Activated CD4-positive, alpha-beta T cell treated with anti-CD3 and anti-CD28 coated beads, Interleukin-2, amount 50 U/mL, for 48 hours (primary cell): ENCODE data around the gene PLK2.

ENCODE experiments used
- DNase-seq, 2 experiments: peaks; one replicate each; pipeline ENCODE4 v3.0.0-alpha.2; 2020

PLK2 gene

DNA sequence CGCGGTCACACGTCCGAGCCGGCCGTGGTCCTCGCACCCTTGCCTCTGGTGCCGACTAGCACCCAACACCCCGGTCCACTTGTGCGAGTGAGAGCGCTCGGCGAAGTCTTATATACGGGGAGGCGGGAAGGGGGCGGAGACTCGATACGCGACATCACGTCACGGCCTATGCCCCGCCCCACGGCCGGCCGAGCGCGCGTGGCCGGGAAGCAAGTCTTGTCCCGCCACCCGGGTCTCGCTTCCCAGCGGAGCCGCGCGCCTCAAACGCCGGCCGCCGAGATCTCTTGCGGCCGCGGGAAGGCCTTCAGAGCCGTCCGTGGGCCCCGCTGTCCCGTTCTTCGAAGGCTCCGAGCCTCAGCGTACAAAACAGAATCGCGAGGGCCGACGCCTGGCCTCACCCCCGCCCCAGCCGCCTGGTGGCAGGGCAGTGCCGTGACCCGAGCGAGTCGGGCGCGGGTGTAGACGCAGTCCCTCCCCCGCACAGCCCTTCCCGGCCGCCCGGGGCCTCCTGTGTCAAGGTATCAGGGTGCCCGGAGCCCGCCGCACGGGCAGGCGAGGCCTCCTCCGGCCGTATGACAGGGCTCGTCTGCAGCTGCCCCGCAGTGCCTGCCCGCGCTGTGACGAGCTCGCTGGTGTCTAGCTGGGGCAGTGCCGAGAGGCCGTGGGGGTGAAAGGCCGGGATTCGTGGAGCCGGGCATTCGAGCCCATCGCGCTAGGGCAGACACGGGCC lies at the start of gene PLK2:
PLK2 (minus strand) TSS at position 85 of the 730 bp plus-strand sequence. CDS start 127 bp downstream, outside the sequence.
- DNase-seq, result peak; percentile 83 to 87

- DNase-seq, result no peak
Measured at GRCh38 chr5:58507715-58508114, 47.8 kb upstream of the PLK2 start.

DNA sequence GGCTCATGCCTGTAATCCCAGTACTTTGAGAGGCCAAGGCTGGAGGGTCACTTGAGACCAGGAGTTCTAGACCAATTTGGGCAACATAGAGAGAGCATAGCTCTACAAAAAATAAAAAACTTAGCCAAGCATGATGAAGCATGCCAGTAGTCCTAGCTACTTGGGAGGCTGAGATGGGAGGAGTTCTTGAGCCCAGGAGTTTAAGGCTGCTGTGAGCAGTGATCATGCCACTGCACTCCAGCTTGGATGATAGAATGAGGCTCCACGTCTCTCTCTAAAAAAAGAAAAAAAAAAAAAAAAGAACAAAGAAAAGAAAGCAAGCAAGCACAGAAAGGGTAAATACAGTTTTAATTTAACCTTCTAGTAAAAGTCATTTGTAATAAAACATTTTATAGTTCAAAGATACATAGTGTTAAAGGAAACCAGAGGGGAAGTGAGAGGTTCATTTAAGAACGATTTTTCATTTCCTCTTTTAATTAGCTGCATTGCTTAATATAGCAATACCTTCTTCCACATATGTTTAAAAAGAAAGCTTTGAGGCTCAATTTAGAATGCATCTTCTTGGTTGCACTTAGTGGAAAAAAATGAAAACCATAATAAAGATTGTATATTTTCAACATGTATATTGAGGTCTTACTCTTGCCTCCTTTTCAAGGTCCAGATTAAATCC lies 46.2 kb upstream of the PLK2 start:
- no peak for DNase-seq

- DNase-seq, result no peak
Measured at GRCh38 chr5:58505502-58505901, 45.6 kb upstream of the PLK2 start.

GRCh38 chr5:58504766-58505165 lies 44.9 kb upstream of the PLK2 start:
- no peak for DNase-seq

DNA sequence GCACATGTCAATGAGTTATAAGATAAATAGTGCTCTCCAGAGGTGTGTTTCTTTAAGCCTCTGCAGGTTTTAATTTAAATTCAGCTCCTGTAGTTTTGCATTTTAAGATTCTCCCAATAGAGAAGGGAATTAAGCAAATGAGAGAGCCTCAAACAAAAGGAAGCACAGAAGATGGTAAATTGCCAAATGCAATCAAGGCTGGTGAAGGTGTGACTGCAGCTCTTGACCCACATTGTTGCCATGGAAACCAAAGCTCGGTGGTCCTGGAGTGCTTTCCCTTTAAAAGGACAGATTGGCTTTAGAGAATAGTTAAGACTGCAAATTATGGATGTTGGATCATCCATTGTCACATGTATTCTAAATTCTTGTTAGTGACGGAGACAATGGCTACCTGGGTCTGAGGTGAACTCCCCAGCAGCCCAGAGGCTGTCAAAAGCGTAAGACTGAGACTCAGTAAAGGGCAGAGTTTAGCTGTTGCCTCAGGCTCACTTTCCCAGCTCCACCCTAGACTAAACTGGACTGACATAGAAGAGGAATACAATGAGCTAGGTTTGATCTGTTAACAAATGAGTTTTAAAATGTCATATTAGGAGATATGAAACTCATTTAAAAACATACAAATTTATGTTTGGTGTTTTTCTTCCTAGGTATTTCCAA lies 43.6 kb upstream of the PLK2 start:
- DNase-seq, result no peak

GRCh38 chr5:58501778-58502417 lies 42.0 kb upstream of the PLK2 start:
- no peak for DNase-seq

DNA sequence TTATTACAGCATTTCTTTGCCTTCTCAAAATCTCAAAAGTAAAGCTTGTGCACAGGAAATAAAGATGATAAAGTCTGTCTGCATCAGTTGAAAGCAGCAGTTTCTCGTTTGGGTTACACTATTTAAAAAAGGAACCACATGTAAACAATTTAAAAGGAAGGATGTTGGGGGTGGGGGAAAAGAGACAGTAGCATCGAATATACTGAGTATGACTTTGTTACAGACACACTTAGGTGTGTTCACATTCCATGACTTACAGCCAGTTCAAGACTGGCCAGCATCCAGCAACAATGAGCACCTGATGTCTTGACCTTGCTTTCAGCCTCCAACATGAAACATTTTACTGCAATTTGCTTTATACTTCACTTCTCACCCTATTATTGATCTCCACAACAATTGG lies 40.1 kb upstream of the PLK2 start:
- DNase-seq, result no peak

GRCh38 chr5:58499231-58499630 lies 39.3 kb upstream of the PLK2 start:
- no peak for DNase-seq

GRCh38 chr5:58498340-58498942 lies 38.6 kb upstream of the PLK2 start:
- DNase-seq, result no peak

DNA sequence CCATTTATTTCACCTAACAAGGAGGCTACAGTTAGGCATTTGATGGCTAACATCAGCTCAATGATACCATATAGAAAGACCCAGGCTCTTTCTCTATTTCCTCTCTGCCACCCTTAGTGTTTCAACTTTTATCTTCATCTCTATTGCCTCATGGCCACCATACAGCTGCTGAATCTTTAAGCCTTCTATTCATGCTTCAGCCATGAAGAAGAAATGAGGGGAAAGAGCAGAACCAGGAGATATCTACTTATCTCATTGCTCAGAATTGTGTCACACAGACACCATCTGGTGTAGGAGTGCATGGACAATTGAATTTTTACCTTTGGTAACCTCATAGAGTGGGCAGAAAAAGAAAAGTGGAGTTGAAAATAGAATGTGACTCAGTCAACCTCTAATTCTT lies 38.0 kb upstream of the PLK2 start:
- DNase-seq, result no peak

DNA sequence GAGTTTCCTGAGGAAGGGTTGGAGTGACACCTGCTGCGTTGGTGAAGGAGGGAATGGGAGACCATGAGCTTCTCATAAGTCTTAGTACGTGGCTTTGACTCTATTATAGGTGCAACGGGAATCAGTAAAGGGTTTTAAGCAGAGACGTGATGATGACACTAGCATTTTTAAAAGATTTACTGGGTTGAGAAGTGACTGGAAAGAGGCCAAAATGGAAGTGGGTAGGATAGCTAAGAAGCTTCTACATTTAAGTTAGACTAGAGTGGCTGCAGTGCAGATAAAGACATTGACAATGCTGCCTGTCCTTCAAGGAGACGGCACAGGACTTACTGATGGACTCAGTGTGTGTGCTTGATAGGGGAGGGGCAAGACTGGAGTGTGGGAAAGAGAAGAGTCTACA lies 37.5 kb upstream of the PLK2 start:
- no peak for DNase-seq

- DNase-seq, result no peak
Measured at GRCh38 chr5:58496488-58496887, 36.6 kb upstream of the PLK2 start.

GRCh38 chr5:58493141-58493540 lies 33.3 kb upstream of the PLK2 start:
- DNase-seq, result no peak

DNA sequence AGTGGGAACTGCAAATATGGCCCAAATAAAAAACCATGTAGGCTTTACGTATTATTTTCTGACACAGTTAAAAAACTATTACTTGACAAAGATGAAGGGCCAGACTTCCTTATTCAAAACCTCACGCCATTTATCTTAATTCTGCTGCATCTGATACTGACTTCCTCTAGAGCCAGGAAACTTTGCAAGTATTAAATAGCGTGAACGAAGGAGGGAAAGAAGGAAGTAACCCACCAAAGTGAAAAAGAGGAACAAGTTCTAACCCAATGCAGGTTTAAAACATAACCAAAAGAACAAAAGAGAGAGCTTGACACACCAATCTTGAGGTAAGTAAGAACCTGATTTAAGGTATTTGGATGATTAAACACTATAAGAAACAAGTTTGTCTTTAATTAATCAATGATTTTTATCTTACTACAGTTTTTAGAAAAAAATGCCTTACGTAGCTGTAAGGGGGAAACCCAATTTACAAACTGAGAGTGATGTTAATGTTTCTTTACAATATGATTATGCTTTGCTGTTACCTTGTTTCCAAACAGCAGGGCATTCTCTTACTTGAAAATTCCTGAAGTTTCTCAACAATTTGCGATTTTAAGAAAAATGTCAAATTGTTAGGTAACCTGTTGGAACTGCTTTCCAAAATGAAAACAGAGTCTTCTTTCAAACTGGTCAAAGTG lies 31.5 kb upstream of the PLK2 start, which contains the start of gene GAPT:
GAPT (plus strand) TSS at position 220 of the 677 bp plus-strand sequence. CDS start 3,102 bp downstream, outside the sequence.
- DNase-seq, result no peak

GRCh38 chr5:58490402-58491050 lies 30.6 kb upstream of the PLK2 start:
- DNase-seq, result no peak

DNA sequence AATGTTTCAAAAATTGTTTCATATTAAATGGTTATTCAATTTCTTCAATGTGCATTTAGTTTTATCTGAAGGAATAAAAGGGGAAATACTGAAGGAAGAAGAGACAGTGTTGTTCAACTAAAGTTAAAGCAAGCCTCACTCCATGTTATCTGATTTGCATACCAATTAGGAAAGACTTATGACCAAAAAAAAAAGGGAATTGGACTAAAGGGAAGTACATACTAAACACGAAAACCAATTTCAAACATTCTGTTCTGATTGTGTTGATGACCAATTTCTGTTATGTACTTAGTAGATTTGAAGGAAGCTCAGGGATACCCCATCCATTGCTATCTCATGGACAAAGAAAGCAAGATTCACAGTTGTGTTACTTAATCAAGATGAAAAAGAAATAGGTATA lies 26.4 kb upstream of the PLK2 start:
- no peak for DNase-seq

DNA sequence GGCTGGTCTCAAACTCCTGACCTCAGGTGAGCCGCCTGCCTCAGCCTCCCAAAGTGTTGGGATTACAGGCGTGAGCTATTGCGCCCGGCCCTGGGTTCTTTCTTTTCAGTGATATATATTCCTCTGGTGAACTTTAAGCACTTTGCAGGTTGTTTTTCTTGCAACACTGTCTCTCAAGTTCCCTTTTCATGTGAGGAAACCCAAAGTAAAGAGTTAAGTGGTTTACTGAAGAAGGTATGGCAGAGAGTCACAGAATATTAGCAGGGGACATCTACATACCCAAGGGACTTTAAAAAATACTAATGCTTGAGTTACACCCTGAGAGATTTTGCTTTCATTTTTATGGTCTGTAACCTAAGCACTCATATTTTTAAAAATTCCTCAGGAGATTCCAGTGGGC lies 24.6 kb upstream of the PLK2 start:
- no peak for DNase-seq

DNA sequence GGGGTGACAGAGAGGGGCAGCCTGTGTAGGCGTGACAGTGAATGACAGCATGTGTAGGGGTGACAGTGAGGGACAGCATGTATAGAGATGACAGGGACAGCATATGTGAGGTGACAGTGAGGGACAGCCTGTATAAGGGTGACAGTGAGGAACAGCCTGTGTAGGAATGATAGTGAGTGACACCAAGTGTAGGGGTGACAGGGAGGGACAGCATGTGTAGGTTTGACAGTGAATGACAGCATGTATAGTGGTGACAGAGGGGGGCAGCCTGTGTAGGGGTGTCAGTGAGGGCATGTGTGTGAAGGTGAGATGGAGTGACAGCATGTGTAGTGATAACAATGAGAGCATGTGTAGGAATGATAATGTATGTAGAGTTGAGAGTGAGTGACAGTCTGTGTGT lies 22.6 kb upstream of the PLK2 start:
- DNase-seq, result no peak

DNA sequence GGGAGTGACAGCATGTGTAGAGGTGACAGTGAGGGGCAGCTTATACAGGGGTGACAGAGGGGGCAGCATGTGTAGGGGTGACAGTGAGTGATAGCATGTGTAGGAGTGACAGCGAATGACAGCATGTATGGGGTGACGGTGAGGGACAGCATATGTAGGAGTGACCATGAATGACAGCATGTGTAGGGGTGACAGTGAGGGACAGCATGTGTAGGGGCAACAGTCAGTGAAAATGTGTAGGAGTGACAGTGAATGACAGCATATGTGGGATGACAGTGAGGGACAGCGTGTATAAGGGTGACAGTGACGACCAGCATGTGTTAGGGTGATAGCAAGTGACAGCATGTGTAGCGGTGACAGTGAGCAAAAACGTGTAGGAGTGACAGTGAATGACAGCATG lies 21.9 kb upstream of the PLK2 start:
- DNase-seq, result no peak

DNA sequence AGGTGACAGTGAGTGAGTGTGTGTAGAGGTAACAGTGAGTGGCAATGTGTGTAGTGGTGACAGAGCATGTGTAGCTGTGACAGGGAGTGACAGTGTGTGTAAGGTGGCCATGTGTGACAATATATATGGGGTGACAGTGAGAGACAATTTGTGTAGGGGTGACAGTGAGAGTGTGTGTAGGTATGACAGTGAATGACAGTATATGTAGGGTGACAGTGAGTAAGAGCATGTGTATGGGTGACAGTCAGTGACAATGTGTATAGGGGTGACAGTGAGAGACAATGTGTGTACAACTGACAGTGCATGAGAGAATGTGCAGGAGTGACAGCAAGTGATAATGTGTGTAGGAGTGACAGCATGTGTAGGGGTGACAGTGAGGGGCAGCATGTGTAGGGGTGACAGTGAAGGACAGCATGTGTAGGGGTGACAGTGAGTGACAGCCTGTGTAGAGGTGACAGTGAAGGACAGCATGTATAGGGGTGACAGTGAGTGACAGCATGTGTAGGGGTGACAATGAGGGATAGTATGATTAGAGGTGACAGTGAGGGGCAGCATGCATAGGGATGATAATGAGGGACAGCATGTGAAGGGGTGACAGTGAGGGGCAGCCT lies 21.3 kb upstream of the PLK2 start:
- DNase-seq, result no peak
